M059J (cell line): ENCODE results near the gene P2RY2. TPM values are rescaled to one million over a fixed set of nuclear protein-coding genes. Genes with fewer than 3 reads are reported as not detected.
"Not testable (repeated sequence)": the region's sequence is repeated elsewhere in the genome, so short reads cannot be mapped to it uniquely, and the experiment has no call there.

Source experiments
- DNase-seq: peaks from one replicate; pipeline ENCODE4 v3.0.0-alpha.2; 2012; ENCODE audit warnings: low read depth
- total RNA-seq: library from RNA; depleted of rRNA; stranded (reverse); fragments of >200 nt; shearing (Covaris generic); gene quantifications from 2 replicates; pipeline ENCODE4 v1.2.3, GENCODE V29; 2014

The P2RY2 gene
- total RNA-seq, 1 experiment from 2014 or later, result 0.84 TPM

- no peak for DNase-seq
Observed at GRCh38 chr11:73187854-73188253, 30.2 kb upstream of the P2RY2 start.

GRCh38 chr11:73188301-73188700 lies 29.8 kb upstream of the P2RY2 start:
- DNase-seq, result no peak

GRCh38 chr11:73189315-73189714 lies 28.8 kb upstream of the P2RY2 start:
- no peak for DNase-seq

DNA sequence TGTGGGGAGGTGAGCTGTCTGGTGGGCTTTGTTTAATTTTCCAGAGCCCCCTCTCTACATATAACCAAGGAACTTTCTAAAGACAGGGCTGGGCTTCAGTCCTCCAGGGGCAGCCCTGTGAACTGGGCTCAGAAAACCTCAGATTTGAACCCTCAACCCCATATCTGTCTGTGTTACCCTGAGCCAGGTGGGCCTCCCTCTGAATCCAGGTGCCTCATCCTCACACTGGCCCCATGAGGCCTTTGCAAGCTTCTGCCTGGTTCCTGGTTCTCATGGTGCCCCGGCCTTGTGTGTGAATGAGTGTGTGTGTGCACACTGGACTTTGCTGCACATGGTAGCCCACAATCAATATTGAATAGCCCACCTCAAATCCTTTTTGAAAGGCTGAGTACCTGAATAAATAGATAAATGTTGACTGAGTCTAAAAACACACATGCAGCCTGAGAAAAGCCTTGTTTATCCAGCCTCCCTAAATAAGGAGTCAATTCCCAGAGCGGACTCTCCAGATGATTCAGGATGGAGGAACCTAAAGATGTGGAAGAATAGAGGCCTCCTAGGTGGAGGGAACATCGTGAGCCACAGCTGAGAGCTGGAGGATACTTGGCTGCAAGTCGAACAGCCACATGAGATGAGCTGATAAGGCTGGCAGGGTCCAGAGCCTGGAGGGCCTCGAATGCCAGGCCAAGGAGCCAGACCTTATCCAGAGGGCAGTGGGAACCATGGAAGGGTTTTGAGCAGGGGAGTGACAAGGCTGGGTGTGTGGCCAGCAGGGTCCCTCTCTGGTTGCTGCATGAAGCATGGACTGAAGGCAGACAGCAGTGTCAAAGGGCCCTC lies 28.1 kb upstream of the P2RY2 start:
- no peak for DNase-seq

GRCh38 chr11:73190557-73190885 lies 27.6 kb upstream of the P2RY2 start:
- DNase-seq, result no peak

- no peak for DNase-seq
Observed at GRCh38 chr11:73191151-73191550, 26.9 kb upstream of the P2RY2 start.

DNA sequence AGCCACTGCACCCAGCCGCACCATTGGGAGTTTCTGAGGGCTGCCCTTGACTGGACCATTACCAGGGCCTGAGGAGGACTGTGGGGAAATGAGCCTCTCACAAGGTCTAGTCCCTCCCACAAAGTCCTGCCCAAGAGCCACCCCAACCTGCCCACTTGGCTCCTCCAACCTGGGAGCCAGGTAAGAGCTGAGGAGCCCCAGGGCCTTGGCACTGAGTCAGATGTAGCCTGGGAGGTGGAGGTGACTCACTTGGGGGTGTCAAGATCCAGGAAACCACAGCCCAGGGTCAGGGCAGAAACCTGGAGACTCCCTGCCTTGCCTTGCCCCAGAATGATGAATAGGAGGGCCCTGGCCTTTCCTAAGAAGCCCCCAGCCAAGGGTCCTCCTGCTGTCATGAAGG lies 25.8 kb upstream of the P2RY2 start:
- DNase-seq, result peak; percentile 83

DNA sequence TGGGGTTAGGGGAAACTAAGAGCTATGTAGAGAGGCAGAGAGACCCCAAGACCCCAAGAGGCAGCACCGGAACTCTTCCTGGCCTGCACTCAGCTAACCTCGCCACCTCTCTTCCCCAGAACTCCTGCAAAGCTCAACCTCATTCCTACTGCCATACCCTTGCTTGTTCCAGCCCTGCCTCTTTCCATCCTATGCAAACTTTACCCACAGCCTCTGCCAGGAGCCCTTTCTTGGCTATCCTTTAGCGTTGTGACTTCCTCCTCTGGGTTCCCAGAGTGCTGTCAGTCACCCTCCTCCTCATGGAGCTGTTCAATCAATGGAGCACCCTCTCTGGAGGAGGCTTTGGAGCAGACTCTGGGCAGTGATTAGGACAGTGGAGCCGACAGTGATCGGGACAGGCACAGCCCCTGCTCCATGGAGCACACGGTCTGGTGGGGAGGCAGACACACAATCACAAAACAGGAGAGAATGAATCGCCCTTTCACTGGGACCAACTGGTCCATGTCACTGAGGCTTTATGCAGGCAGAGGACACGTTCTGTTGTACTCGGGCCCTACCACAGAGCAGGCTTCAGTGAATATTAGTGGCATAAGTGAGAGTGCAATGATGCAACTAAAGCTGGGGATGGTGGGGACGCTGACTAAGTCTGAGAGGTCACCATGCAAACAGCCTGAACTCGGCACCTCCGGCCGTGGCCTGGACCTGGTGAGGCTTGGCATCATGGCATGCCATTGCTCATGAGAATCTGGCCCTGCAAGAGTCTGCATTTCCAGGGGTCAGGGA lies 24.6 kb upstream of the P2RY2 start:
- peak; percentile 75 for DNase-seq

DNA sequence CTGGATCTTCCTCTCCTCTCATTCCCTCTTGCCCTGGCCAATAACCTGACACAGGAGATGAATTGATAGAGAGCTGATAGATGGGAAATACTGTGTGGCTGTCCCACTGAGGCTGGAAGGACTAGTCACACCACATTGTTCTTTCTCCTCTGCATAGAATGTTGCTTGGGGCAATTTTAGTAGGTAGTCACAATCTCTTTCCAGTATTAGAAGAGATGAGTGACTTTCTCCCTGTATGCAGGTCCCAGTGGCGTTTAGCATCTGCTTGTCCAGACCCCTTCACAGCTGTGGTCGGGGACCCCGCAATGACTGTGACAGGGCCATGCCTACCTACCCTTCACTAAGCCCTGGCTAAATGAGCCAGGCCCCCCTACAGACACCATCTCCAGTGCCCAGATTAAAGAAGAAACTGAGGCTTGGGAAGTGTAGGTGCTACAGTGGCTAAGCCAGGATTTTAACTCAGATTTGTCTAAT lies 24.0 kb upstream of the P2RY2 start:
- no peak for DNase-seq

DNA sequence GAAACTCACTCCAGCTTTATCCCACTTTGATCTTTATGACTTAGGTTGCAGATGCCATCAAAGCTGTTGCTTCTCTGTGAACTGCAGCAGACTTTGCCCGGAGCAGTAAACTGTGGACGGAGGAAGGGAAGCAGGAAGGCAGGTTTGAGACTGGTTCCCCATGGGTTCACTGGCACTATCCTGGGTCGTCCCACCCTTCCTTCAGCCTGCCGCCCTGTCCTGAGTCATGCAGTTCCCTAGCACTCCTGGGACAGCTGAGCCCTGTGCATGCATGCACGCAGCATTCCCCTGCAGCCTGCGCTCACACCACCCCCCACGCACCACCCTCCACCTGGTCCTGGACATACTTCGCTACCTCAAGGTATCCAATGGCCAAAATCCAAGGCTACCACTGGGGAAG lies 23.5 kb upstream of the P2RY2 start:
- DNase-seq, result peak; percentile 65

DNA sequence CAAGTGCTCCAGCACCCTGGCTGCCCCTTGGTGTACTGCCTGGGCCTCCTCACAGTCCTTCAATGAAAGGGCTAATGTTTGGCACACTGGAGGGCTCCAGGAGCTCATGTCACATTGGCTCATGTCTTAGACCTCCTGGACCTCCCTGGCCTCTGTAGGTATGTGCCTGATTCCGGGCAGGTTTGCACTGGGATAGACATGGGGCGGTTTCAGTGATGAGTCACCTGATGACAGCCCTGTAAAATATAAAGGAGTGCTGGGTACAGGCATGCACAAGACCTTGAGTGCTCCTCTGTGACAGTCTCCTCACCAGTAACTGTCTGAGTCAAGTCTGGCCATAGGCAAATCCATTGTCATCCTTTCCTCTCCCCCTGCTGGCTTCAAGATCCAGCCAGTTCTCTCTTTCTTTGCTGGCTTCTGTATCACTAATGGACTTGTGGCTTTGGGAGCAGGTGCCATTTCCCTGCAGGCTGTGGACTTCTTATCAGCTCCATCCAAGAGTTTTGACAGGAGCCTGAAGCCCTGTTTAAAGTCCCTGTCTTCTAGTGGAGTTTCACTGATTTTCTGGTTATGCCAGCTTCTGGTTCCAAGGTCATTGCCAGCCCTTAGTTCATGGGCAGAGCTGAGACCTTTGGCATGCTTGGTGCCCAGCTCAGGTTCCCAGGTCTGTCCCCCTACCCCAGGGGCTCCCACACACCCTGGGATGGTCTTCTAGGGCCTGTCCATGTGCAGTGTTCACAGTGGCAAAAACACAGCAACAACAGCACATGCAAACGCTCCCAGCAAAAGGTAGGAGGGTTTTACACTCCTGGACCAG lies 22.7 kb upstream of the P2RY2 start:
- DNase-seq, result peak; percentile 92

- no peak for DNase-seq
Observed at GRCh38 chr11:73196576-73196975, 21.5 kb upstream of the P2RY2 start.

GRCh38 chr11:73197348-73197747 lies 20.7 kb upstream of the P2RY2 start:
- DNase-seq, result no peak

- DNase-seq, result not testable (repeated sequence)
Observed at GRCh38 chr11:73197787-73198186, 20.3 kb upstream of the P2RY2 start.

DNA sequence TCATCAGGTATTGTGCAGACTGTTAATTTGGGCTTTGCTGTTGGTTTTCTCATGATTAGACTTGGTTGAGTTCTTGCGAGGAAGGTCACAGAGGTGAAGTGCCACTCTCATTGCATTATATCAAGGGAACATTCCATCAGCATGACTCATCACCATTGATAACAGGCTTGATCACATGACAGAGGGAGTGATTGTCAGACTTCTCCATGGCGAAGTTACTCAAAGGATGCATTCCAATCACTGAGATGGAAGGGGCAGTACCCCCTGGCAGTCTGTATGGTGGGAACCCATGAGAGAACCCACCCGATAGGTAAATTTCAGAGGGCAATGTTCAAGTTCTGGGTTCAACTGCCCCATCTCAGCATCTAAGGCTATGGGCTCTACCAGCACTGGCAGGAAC lies 19.4 kb upstream of the P2RY2 start:
- DNase-seq, result peak; percentile 77

- no peak for DNase-seq
Observed at GRCh38 chr11:73199446-73199845, 18.6 kb upstream of the P2RY2 start.

DNA sequence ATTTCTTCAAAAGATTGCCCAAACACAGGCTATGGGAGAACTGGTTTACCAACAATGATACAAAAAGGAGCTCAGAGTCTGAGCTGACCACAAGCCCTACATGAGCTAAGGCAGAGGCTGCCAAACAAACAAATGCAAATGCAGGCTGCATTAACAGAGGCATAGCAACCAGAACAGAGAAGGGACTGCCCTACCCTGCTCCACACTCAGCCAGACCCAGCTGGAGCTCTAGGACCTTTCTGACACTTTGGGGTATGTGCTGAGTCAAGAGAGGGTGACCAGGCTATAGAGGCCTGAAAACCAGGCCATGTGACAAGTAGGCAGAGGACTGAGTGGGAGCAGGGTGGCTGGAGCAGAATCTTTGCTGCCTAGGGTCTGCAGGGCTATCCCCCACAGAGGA lies 17.8 kb upstream of the P2RY2 start:
- DNase-seq, result no peak

GRCh38 chr11:73201249-73201648 lies 16.8 kb upstream of the P2RY2 start:
- DNase-seq, result no peak

DNA sequence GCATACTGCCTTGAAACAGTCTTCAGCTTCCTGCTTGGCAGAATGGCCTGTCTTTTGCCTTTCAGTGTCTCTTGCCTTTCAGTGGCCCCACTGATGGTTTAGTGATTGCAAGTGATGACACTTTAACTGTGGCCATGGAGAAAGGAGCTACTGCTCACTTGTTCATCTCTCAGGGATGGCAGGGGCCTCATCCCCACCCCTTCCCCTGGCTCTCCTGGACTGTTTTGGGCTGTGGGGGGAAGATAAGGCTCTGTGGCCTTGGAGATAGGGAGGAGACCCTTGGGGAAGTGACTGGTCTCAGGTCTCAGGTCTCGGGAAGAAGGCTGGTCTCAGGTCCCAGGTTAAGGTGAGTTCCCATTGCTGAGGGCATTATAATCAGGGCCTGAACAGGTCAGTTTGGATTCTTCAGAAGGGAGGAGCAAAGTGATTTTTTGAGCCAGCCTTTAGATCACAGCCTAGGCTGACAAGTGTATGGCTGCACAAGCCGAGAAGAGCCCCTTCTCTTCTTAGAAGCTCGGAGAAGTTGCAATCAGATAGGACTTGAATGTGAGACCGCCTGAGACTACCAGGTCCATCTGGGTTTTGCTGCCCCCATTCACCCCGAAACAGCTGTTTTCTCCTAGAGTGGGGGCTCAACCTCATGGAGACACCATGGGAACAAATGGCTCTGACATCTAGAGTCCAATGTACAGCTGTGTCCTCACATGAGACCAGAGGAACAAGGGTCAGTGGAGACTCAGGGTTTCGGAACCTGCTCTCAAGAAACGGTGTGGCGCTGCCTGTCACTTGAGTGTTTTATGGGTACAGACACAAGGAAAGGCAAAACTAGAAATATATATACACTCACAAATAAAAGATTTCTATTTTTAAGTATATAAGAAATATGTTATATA lies 15.9 kb upstream of the P2RY2 start:
- no peak for DNase-seq

DNA sequence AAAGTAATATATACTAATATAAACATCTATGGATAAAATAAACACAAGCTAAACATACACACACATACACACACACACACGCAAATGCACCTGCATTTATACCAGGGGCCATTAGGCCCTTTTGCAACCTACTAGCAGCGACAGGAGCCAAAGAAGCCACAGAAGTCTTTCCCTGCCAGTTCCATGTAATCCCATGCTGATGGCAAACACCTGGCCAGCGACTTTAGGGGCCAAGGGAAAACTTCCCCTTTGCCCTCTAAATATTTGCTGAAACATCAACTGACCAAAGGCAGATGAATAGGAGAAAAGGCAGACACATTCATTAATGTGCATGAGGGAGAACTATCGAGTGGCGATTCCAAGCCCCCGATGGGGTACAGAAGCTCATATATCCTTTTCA lies 14.8 kb upstream of the P2RY2 start:
- no peak for DNase-seq

DNA sequence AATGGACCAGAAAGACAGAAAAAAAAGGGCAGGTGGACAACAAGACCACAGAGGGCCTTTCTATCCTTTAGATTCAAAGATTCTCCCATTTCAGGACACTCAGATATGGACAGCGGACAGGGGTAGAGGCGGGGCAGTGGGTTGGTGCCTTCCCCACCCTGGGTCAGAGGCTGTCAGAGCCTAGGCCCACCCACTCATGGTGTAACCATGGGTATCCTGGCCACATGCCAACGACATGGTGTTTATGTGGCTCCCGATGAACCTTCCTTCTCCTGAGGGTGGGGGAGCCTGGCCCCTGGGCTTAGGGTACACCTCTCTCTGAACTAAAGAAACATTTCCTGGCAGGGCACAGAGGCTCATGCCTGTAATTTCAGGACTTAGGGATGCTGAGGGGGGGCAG lies 14.3 kb upstream of the P2RY2 start:
- no peak for DNase-seq
